Measurements from ENCODE around the gene R3HCC1L. TPM values are rescaled to one million over a fixed set of nuclear protein-coding genes. Genes with fewer than 3 reads are reported as not detected.

The R3HCC1L gene
- total RNA-seq, 1 experiment from 2014 or later = 16.2 TPM

DNA sequence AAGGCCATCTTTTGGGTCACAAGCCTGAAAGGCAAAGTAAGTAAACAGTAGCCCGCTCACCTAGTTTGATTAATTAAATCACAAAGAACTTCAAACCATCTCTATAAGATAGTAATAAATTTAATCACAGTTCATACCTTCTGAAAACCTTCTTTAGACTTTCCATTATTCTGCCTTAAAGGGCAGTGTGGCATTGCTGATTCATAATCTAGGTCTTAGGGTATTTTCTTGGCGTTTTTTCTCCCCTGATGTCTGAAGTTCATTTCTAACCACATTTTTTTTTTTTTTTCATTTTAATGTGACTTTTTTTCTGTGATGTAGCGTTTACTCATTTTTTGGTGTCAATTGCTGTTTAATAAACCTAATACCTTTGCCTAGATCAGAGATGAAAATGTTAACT is 106.1 kb downstream of the R3HCC1L start:
- Histone ChIP-seq H3K9me3 (ENCODE audit: low read depth, low read length, poor library complexity, severe bottlenecking) (no peaks in the 10 kb centered on the region), H3K4me1 (ENCODE audit: insufficient read depth, low read length, poor library complexity, severe bottlenecking) (no peaks in the 10 kb centered on the region), H3K36me3 (ENCODE audit: insufficient read depth, low read length, poor library complexity, severe bottlenecking) (no peaks in the 10 kb centered on the region), H3K4me3 (ENCODE audit: low read depth, low read length, poor library complexity, severe bottlenecking) (no peak overlapping the region), H3K27me3 (replicated peaks; ENCODE audit: insufficient read depth, low read depth, low read length, poor library complexity) (no peaks in the 10 kb centered on the region), H3K27ac (ENCODE audit: low read depth, low read length, poor library complexity, severe bottlenecking) (no peak overlapping the region)
- no TSS peak for BruUV-seq (replicated peaks)
- ChIA-PET POLR2A (ENCODE audit: low non-redundant PET) (no interaction called here), CTCF (no interaction called here)
- intact Hi-C loops (cut with micrococcal nuclease; ENCODE audit: unreplicated experiment) = loop anchor here (10.0 kb wide), 1 partner anchor 184 kb away; no protein-coding TSS in a partner anchor
- no peak for DNase-seq (ENCODE audit: low spot score)
- TF ChIP-seq CTCF (conservative IDR thresholded peaks at IDR 0.05; ENCODE audit: low read depth, low read length) = no peak
- TF ChIP-seq EZH2 (IDR thresholded peaks at IDR 0.05; ENCODE audit: borderline replicate concordance, low read depth, low read length, poor library complexity, severe bottlenecking) = no peak

GRCh38 chr10:98242823-98243222 is 108.4 kb downstream of the R3HCC1L start:
- intact Hi-C loops (cut with micrococcal nuclease; ENCODE audit: unreplicated experiment) = loop anchor here (2.0 to 10.0 kb wide), 2 partner anchors 66 to 182 kb away; no protein-coding TSS in a partner anchor
- no peaks in the 10 kb centered on the region for H3K36me3 ChIP-seq (ENCODE audit: insufficient read depth, low read length, poor library complexity, severe bottlenecking)

GRCh38 chr10:98244141-98244540 is 109.7 kb downstream of the R3HCC1L start:
- Histone ChIP-seq H3K27ac (ENCODE audit: low read depth, low read length, poor library complexity, severe bottlenecking) (no peak overlapping the region), H3K36me3 (ENCODE audit: insufficient read depth, low read length, poor library complexity, severe bottlenecking) (no peaks in the 10 kb centered on the region), H3K9me3 (ENCODE audit: low read depth, low read length, poor library complexity, severe bottlenecking) (no peaks in the 10 kb centered on the region), H3K4me3 (ENCODE audit: low read depth, low read length, poor library complexity, severe bottlenecking) (no peak overlapping the region), H3K4me1 (ENCODE audit: insufficient read depth, low read length, poor library complexity, severe bottlenecking) (no peaks in the 10 kb centered on the region), H3K27me3 (replicated peaks; ENCODE audit: insufficient read depth, low read depth, low read length, poor library complexity) (no peaks in the 10 kb centered on the region)
- no peak for TF ChIP-seq EZH2 (IDR thresholded peaks at IDR 0.05; ENCODE audit: borderline replicate concordance, low read depth, low read length, poor library complexity, severe bottlenecking)
- no peak for TF ChIP-seq CTCF (conservative IDR thresholded peaks at IDR 0.05; ENCODE audit: low read depth, low read length)
- intact Hi-C loops (cut with micrococcal nuclease; ENCODE audit: unreplicated experiment) = loop anchor here (10.0 kb wide), 1 partner anchor 181 kb away; no protein-coding TSS in a partner anchor
- CTCF ChIA-PET = no interaction called here
- TSS peak; percentile 40 for BruUV-seq (replicated peaks)
- POLR2A ChIA-PET (ENCODE audit: low non-redundant PET) = no interaction called here
- no peak for DNase-seq (ENCODE audit: low spot score)

More at GRCh38 chr10:98242823-98243222, 108.4 kb downstream of the R3HCC1L start:
- Histone ChIP-seq H3K27me3 (replicated peaks; ENCODE audit: insufficient read depth, low read depth, low read length, poor library complexity) (no peaks in the 10 kb centered on the region), H3K4me1 (ENCODE audit: insufficient read depth, low read length, poor library complexity, severe bottlenecking) (no peaks in the 10 kb centered on the region), H3K4me3 (ENCODE audit: low read depth, low read length, poor library complexity, severe bottlenecking) (no peak overlapping the region), H3K27ac (ENCODE audit: low read depth, low read length, poor library complexity, severe bottlenecking) (no peak overlapping the region), H3K9me3 (ENCODE audit: low read depth, low read length, poor library complexity, severe bottlenecking) (no peaks in the 10 kb centered on the region)
- DNase-seq (ENCODE audit: low spot score) = peak; percentile 30
- ChIA-PET POLR2A (ENCODE audit: low non-redundant PET) (no interaction called here), CTCF (interaction anchor here (0.6 kb wide), 1 partner anchor 92 kb away, joined by 6 read pairs; no protein-coding TSS in a partner anchor)
- TF ChIP-seq EZH2 (IDR thresholded peaks at IDR 0.05; ENCODE audit: borderline replicate concordance, low read depth, low read length, poor library complexity, severe bottlenecking) (no peak), CTCF (conservative IDR thresholded peaks at IDR 0.05; ENCODE audit: low read depth, low read length) (peak; percentile 47; the same call in 1 of the 2 replicates)
- no TSS peak for BruUV-seq (replicated peaks)

All from A673 (cell line).